Measurements from ENCODE around the gene RPN2. TPM values are rescaled to one million over a fixed set of nuclear protein-coding genes. Genes with fewer than 3 reads are reported as not detected.

The RPN2 gene
- total and polyA plus RNA-seq, 4 donors: 88.9 to 286 (median 189) TPM

DNA sequence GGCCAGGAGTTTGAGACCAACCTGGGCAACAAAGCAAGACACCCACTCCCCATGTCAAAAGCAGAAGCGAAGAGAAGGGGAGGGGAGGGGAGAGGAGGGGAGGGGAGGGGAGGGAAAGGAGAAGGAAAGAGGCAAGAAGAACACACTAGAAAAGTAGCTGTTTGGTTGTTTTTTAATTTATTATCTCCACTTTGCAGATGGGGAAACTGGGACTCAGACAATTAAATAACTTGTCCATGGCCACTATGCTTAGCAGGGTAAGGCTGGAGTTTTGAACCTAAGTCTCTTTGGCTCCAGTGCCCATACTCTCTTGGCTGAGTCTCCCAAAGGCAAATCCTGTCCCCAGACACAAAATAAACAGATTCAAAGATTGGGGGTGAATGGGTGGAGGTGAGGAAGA is 94.9 kb downstream of the RPN2 start:
- no peaks in the 10 kb centered on the region for H3K27me3 ChIP-seq (ENCODE audit: control insufficient read depth in 3 of 3, insufficient read depth in 3 of 3, low read length in 2 of 3)
- WGBS, 2 donors: 86% methylated on average over 1 of the region's 1 CpG; no CpG with 5 or more reads in 1 of the 2 donors
- H3K9ac ChIP-seq (ENCODE audit: insufficient read depth in 1 of 2, low read length in 2 of 2): no peak overlapping the region
- no peak overlapping the region for H3K27ac ChIP-seq (ENCODE audit: low read depth in 1 of 2, low read length in 1 of 2)
- no peak for ATAC-seq (ENCODE audit: insufficient read depth, low FRiP score)
- TF ChIP-seq, protein P1, sequence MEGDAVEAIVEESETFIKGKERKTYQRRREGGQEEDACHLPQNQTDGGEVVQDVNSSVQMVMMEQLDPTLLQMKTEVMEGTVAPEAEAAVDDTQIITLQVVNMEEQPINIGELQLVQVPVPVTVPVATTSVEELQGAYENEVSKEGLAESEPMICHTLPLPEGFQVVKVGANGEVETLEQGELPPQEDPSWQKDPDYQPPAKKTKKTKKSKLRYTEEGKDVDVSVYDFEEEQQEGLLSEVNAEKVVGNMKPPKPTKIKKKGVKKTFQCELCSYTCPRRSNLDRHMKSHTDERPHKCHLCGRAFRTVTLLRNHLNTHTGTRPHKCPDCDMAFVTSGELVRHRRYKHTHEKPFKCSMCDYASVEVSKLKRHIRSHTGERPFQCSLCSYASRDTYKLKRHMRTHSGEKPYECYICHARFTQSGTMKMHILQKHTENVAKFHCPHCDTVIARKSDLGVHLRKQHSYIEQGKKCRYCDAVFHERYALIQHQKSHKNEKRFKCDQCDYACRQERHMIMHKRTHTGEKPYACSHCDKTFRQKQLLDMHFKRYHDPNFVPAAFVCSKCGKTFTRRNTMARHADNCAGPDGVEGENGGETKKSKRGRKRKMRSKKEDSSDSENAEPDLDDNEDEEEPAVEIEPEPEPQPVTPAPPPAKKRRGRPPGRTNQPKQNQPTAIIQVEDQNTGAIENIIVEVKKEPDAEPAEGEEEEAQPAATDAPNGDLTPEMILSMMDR (IDR thresholded peaks at IDR 0.05; ENCODE audit: control extremely low read depth, extremely low read depth): no peak
- H3K36me3 ChIP-seq (ENCODE audit: control insufficient read depth in 4 of 4, insufficient read depth in 4 of 4, low read length in 4 of 4): no peaks in the 10 kb centered on the region
- DNase-seq: no peak
- peaks cover 0 to 7% (median 0%) of the 10 kb centered on the region in 5 donors for H3K4me1 ChIP-seq (ENCODE audit: control insufficient read depth in 5 of 5, insufficient read depth in 5 of 5, low read length in 5 of 5)
- no peak overlapping the region for H3K4me3 ChIP-seq
- no peaks in the 10 kb centered on the region for H3K9me3 ChIP-seq (ENCODE audit: control insufficient read depth in 4 of 4, insufficient read depth in 3 of 4, low read length in 3 of 4)

DNA sequence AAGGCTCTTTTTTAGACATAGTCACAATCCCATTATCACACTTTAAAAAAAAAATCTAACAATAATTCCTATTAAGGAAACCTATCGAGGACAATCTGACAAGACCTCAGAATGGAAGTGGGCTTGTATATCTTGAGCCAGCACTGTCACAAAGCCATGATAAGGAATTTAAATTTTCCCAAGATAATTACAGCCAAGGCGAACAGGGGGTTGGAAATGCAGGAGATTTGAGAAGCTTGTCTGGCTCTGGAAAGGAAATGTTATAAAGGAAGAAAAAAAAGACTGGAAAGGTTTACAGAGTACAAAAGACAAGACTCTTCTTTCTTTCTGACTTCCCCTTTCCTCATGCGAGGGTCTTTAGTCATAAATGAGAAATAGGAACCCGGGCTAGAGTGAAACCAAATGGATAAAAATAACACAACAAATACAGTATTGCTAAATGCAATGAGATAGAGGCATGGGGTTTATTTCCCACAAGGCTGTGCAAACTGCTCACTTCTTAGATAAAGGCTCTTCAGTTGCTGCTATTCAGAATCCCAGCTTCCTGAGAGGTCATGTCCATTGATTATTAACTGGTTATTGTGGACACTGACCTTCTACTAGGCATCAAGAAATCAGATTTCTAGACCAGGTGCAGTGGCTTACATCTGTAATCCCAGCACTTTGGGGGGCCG is 95.9 kb downstream of the RPN2 start:
- peaks cover 0 to 7% (median 0%) of the 10 kb centered on the region in 5 donors for H3K4me1 ChIP-seq (ENCODE audit: control insufficient read depth in 5 of 5, insufficient read depth in 5 of 5, low read length in 5 of 5)
- ATAC-seq (ENCODE audit: insufficient read depth, low FRiP score): no peak
- WGBS, 2 donors: 36 to 46% methylated on average over 5 of the region's 5 CpGs

DNA sequence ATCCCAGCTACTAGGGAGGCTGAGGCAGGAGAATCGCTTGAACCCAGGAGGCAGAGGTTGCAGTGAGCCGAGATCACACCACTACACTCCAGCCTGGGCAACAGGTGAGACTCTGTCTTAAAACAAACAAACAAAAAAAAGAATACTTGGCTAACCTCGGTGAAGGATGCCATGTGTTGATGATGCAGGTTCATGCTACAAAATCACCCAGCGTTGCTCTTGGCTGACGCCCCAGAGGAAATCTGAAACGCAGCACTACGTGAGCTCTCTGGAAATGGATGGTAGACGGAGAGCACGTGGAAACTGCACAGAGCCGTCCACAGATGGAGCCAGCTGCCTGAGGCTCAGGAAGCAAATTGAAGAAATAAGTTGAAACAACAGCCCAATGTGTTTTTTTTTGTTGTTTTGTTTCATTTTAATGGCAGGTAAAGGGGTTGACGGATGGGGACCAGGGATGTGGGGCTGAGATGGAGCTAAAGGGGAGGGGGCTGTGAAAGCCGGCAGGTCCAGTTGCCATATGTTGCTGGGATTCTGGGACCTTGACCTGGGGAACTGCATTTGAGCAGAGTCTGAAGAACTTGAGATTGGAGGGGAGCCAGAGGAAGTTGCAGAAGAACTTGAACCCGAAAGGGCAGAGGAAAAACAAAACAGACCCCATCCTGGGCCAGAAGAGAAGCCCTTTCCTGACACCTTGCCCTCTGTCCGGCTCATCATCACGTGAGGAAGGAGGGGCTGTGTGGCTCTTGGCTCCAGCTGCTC is 97.5 kb downstream of the RPN2 start:
- Histone ChIP-seq H3K4me3 (no peak overlapping the region), H3K27ac (ENCODE audit: low read depth in 1 of 2, low read length in 1 of 2) (peak overlapping the region in 1 of 2 donors; percentile 53)
- TF ChIP-seq, protein P1 (IDR thresholded peaks at IDR 0.05; ENCODE audit: control extremely low read depth, extremely low read depth): no peak

More for the DNA sequence above, 95.9 kb downstream of the RPN2 start:
- H3K36me3 ChIP-seq (ENCODE audit: control insufficient read depth in 4 of 4, insufficient read depth in 4 of 4, low read length in 4 of 4): no peaks in the 10 kb centered on the region
- H3K9ac ChIP-seq (ENCODE audit: insufficient read depth in 1 of 2, low read length in 2 of 2): no peak overlapping the region
- no peaks in the 10 kb centered on the region for H3K9me3 ChIP-seq (ENCODE audit: control insufficient read depth in 4 of 4, insufficient read depth in 3 of 4, low read length in 3 of 4)
- H3K27me3 ChIP-seq (ENCODE audit: control insufficient read depth in 3 of 3, insufficient read depth in 3 of 3, low read length in 2 of 3): no peaks in the 10 kb centered on the region
- no peak for DNase-seq
- no peak overlapping the region for H3K27ac ChIP-seq (ENCODE audit: low read depth in 1 of 2, low read length in 1 of 2)
- H3K4me3 ChIP-seq: no peak overlapping the region
- TF ChIP-seq, protein P1 (IDR thresholded peaks at IDR 0.05; ENCODE audit: control extremely low read depth, extremely low read depth): no peak

More for the DNA sequence above, 97.5 kb downstream of the RPN2 start:
- H3K9me3 ChIP-seq (ENCODE audit: control insufficient read depth in 4 of 4, insufficient read depth in 3 of 4, low read length in 3 of 4): no peaks in the 10 kb centered on the region
- H3K36me3 ChIP-seq (ENCODE audit: control insufficient read depth in 4 of 4, insufficient read depth in 4 of 4, low read length in 4 of 4): no peaks in the 10 kb centered on the region
- H3K4me1 ChIP-seq (ENCODE audit: control insufficient read depth in 5 of 5, insufficient read depth in 5 of 5, low read length in 5 of 5): peaks cover 0 to 7% (median 0%) of the 10 kb centered on the region in 5 donors
- DNase-seq: peak; percentile 76 to 90 (median 87)
- WGBS, 2 donors: 15 to 17% methylated on average over 15 of the region's 15 CpGs
- no peaks in the 10 kb centered on the region for H3K27me3 ChIP-seq (ENCODE audit: control insufficient read depth in 3 of 3, insufficient read depth in 3 of 3, low read length in 2 of 3)
- H3K9ac ChIP-seq (ENCODE audit: insufficient read depth in 1 of 2, low read length in 2 of 2): no peak overlapping the region
- ATAC-seq (ENCODE audit: insufficient read depth, low FRiP score): no peak
